ENCODE data around the gene ANKRD9. TPM values are rescaled to one million over a fixed set of nuclear protein-coding genes. Genes with fewer than 3 reads are reported as not detected.

The ANKRD9 gene
- total RNA-seq, 1 experiment from 2014 or later = 8.4 TPM

DNA sequence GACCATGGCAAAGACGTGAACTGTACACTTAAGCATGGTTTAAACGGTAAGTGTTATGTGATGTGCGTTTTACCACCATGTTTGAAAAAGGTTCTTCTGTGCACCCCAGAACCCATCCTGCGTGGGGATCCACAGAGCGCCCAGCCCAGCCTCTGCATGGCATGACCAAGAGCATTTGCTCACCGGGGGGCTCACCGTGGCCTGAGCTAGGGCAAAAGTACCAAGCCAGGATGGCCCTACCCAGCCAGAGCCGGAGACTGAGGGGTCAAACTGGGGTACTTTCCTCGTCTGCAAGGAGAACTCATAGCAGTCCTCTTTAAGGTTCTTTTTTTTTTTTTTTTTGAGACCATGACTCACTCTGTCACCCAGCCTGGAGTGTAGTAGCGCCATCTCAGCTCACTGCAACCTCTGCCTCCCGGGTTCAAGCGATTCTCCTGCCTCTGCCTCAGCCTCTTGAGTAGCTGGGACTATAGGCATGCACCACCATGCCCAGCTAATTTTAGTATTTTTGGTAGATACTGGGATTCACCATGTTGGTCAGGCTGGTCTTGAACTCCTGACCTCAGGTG is 16.4 kb upstream of the ANKRD9 start:
- H3K9me3 Mint-ChIP-seq (ENCODE audit: unreplicated experiment) = no peaks in the 10 kb centered on the region
- intact Hi-C loops (cut with micrococcal nuclease) = no loop called here
- peak; percentile 32 for DNase-seq (ENCODE audit: unreplicated experiment)
- ChIA-PET CTCF (interaction anchor here (1.0 to 6.8 kb wide), 5 partner anchors 59 to 305 kb away, joined by 3 to 61 read pairs (median 4); no protein-coding TSS in a partner anchor), POLR2A (interaction anchor here (0.8 to 5.4 kb wide), 10 partner anchors 12 to 190 kb away, joined by 3 to 88 read pairs (median 9); partner anchors contain the start of gene RCOR1)
- H3K27me3 Mint-ChIP-seq (ENCODE audit: insufficient read depth, unreplicated experiment) = no peaks in the 10 kb centered on the region
- H3K36me3 Mint-ChIP-seq (ENCODE audit: insufficient read depth, unreplicated experiment) = peaks cover 5% of the 10 kb centered on the region
- no TSS peak for BruUV-seq (replicated peaks)
- TF ChIP-seq, protein P1, sequence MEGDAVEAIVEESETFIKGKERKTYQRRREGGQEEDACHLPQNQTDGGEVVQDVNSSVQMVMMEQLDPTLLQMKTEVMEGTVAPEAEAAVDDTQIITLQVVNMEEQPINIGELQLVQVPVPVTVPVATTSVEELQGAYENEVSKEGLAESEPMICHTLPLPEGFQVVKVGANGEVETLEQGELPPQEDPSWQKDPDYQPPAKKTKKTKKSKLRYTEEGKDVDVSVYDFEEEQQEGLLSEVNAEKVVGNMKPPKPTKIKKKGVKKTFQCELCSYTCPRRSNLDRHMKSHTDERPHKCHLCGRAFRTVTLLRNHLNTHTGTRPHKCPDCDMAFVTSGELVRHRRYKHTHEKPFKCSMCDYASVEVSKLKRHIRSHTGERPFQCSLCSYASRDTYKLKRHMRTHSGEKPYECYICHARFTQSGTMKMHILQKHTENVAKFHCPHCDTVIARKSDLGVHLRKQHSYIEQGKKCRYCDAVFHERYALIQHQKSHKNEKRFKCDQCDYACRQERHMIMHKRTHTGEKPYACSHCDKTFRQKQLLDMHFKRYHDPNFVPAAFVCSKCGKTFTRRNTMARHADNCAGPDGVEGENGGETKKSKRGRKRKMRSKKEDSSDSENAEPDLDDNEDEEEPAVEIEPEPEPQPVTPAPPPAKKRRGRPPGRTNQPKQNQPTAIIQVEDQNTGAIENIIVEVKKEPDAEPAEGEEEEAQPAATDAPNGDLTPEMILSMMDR (IDR thresholded peaks at IDR 0.05; ENCODE audit: unreplicated experiment) = no peak
- H3K27ac Mint-ChIP-seq (ENCODE audit: low read depth, unreplicated experiment) = peak overlapping the region; percentile 97
- H3K4me1 Mint-ChIP-seq (ENCODE audit: insufficient read depth, unreplicated experiment) = peaks cover 33% of the 10 kb centered on the region
- H3K4me3 Mint-ChIP-seq (ENCODE audit: unreplicated experiment) = peak overlapping the region; percentile 95

DNA sequence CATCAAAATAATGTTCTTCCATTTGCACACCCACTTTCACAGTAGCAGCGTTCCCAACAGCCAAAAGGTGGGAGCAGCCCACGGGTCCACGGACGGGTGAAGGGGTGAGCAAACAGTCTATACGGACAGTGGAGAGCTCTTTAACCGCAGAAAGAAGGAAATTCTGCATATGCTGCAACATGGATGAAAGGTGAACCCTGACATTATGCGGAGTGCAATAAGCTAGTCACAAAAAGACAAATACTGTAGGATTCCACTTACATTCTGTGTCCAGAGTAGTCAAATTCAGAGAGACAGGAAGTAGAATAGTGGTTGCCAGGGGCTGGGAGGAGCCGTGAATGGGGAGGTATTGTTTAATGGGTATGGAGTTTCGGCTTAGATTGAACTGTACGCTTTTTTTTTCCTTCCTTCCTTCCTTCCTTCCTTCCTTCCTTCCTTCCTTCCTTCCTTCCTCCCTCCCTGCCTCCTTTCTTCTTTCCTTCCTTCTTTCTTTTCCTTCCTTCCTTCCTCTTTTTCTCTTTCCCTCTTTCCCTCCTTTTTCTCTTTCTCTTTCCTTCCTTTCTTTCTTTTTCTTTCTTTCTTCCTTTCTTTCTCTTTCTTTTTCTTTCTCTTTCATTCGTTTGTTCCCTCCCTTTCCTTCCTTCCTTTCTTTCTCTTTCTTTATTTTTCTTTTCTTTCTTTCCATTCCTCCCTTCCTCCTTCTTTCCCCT is 15.8 kb upstream of the ANKRD9 start:
- Mint-ChIP-seq H3K27ac (ENCODE audit: low read depth, unreplicated experiment) (peak overlapping the region; percentile 97), H3K4me1 (ENCODE audit: insufficient read depth, unreplicated experiment) (peaks cover 26% of the 10 kb centered on the region), H3K36me3 (ENCODE audit: insufficient read depth, unreplicated experiment) (peaks cover 5% of the 10 kb centered on the region), H3K27me3 (ENCODE audit: insufficient read depth, unreplicated experiment) (no peaks in the 10 kb centered on the region), H3K9me3 (ENCODE audit: unreplicated experiment) (no peaks in the 10 kb centered on the region), H3K4me3 (ENCODE audit: unreplicated experiment) (peak overlapping the region; percentile 95)
- TF ChIP-seq, protein P1 (IDR thresholded peaks at IDR 0.05; ENCODE audit: unreplicated experiment) = no peak
- CTCF ChIA-PET = interaction anchor here (0.6 to 6.8 kb wide), 28 partner anchors 8 to 352 kb away, joined by 3 to 61 read pairs (median 3); no protein-coding TSS in a partner anchor
- TSS peak; percentile 83 for BruUV-seq (replicated peaks)
- POLR2A ChIA-PET = interaction anchor here (0.8 to 5.4 kb wide), 20 partner anchors 12 to 190 kb away, joined by 3 to 88 read pairs (median 6); partner anchors contain the start of genes ANKRD9 and RCOR1
- peak; percentile 83 for DNase-seq (ENCODE audit: unreplicated experiment)
- intact Hi-C loops (cut with micrococcal nuclease) = no loop called here

DNA sequence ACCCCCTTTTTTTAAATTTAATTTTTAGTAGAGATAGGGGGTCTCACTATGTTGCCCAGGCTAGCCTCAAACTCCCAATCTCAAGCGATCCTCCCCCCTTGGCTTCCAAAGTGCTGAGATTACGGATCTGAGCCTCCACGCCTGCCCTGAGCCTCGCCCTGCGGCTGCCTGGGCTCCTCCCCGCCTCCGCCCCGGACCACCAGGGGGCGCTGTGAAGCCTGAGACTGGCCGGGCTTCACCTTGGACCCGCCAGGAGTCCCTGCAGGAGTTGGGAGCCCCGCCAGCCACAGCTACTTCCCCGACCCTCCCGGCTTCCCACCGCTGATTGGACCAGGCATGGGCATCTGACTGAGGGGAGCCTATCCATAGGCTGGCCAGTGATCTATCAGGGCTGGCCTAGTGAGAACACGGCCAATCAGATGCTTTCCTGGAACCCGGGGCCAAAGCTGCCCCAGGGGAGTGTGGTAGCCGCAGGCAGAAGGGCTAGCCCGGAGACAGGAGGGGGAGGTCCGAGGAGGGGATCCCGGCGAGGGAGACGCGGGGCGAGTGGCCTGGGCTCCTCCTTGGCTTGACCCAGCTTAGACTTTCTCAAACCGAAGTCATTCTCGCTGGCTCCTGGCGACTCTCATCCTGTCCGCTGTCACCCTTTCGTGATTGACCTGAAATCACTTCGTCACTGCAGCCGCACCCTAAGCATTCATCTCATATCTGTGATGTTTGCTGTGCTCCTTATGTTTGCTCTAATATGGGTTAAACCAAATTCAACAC is 15.1 kb upstream of the ANKRD9 start:
- Mint-ChIP-seq H3K36me3 (ENCODE audit: insufficient read depth, unreplicated experiment) (peaks cover 5% of the 10 kb centered on the region), H3K27me3 (ENCODE audit: insufficient read depth, unreplicated experiment) (no peaks in the 10 kb centered on the region)
- POLR2A ChIA-PET = interaction anchor here (0.5 to 5.4 kb wide), 28 partner anchors 8 to 391 kb away, joined by 3 to 88 read pairs (median 4); partner anchors contain the start of genes ANKRD9, RCOR1 and ZNF839

More for the DNA sequence above, 15.1 kb upstream of the ANKRD9 start:
- peak overlapping the region; percentile 97 for H3K27ac Mint-ChIP-seq (ENCODE audit: low read depth, unreplicated experiment)
- TSS peak; percentile 85 for BruUV-seq (replicated peaks)
- H3K9me3 Mint-ChIP-seq (ENCODE audit: unreplicated experiment) = no peaks in the 10 kb centered on the region
- CTCF ChIA-PET = interaction anchor here (0.6 to 6.8 kb wide), 30 partner anchors 8 to 353 kb away, joined by 3 to 61 read pairs (median 3); no protein-coding TSS in a partner anchor
- intact Hi-C loops (cut with micrococcal nuclease) = loop anchor here (1.0 to 5.0 kb wide), 3 partner anchors 28 to 168 kb away; no protein-coding TSS in a partner anchor
- peak overlapping the region; percentile 95 for H3K4me3 Mint-ChIP-seq (ENCODE audit: unreplicated experiment)
- DNase-seq (ENCODE audit: unreplicated experiment) = peak; percentile 99
- TF ChIP-seq, protein P1 (IDR thresholded peaks at IDR 0.05; ENCODE audit: unreplicated experiment) = peak; percentile 92
- peaks cover 25% of the 10 kb centered on the region for H3K4me1 Mint-ChIP-seq (ENCODE audit: insufficient read depth, unreplicated experiment)

Data from MCF 10A (cell line).